GM12878 (cell line): ENCODE measurements around the gene POMT2. TPM values are rescaled to one million over a fixed set of nuclear protein-coding genes. Genes with fewer than 3 reads are reported as not detected.

Experiments
- ATAC-seq: fragments of 200-7000 bp; cut with Tn5 transposase; 3 replicates; pipeline ENCODE4 v1.9.1; 2020; ENCODE audit warnings: mild to moderate bottlenecking, moderate library complexity
- BruUV-seq: library from RNA; stranded (reverse); fragments of 400-500 nt; replicated peaks from 2 replicates; lab custom pipeline; 2021; lab: Mats Ljungman, UMichigan
- CTCF ChIA-PET: fragments of 300-600 bp; sonication (Branson Sonifier 250); formaldehyde crosslinking; extraction: SDS; loops from one replicate; lab custom pipeline; 2021; ENCODE audit warnings: inconsistent platforms; lab: Yijun Ruan, JAX
- POLR2A ChIA-PET: fragments of 350-600 bp; formaldehyde crosslinking; extraction: SDS; loops from one replicate; lab custom pipeline; 2021; ENCODE audit warnings: inconsistent platforms; lab: Charles Lee
- RAD21 ChIA-PET: fragments of 300-600 bp; sonication (Branson Sonifier 250); formaldehyde crosslinking; loops from one replicate; lab custom pipeline; 2023; ENCODE audit warnings: antibody characterized with exemption; ENCODE audit not compliant: unreplicated experiment; lab: Charles Lee
- SMC1A ChIA-PET: fragments of 300-600 bp; sonication (Branson Sonifier 250); formaldehyde crosslinking; loops from one replicate; lab custom pipeline; 2023; ENCODE audit not compliant: unreplicated experiment, uncharacterized antibody; lab: Charles Lee
- DNase-seq: peaks from one replicate; pipeline ENCODE4 v3.0.0-alpha.2; 2011; ENCODE audit warnings: low read depth, low spot score
- FAIRE-seq: peaks from 3 replicates; lab custom pipeline; 2011; peaks lifted over from hg19 to GRCh38; lab: Jason Lieb, UNC
- H2AFZ ChIP-seq: 2 replicates; pipeline ENCODE4 v1.6.0; 2011; ENCODE audit warnings: low read depth, low read length, control low read depth; ENCODE audit not compliant: control insufficient read depth
- H3K27ac ChIP-seq: 2 replicates; pipeline ENCODE4 v1.5.1; 2011; ENCODE audit warnings: control low read depth; ENCODE audit not compliant: control insufficient read depth, insufficient read depth
- H3K27me3 ChIP-seq, 2 experiments: replicated peaks in 1 of 2; 2 replicates each; pipeline versions ENCODE4 v1.6.0 to v1.6.1; 2011; ENCODE audit warnings: low read length in 1 of 2; ENCODE audit not compliant: control insufficient read depth in 2 of 2, insufficient read depth in 2 of 2
- H3K36me3 ChIP-seq, 2 experiments: 2 replicates each; pipeline ENCODE4 v1.5.1; 2011; ENCODE audit warnings: low read length in 1 of 2; ENCODE audit not compliant: control insufficient read depth in 2 of 2, insufficient read depth in 2 of 2
- H3K4me1 ChIP-seq: 2 replicates; pipeline ENCODE4 v1.6.1; 2011; ENCODE audit warnings: mild to moderate bottlenecking, low read length, moderate library complexity, mixed read lengths; ENCODE audit not compliant: control insufficient read depth, insufficient read depth
- H3K4me2 ChIP-seq: 2 replicates; pipeline ENCODE4 v1.6.0; 2011; ENCODE audit warnings: control low read depth; ENCODE audit not compliant: control insufficient read depth, insufficient read depth
- H3K4me3 ChIP-seq: fragments of 200-600 bp; sonication (generic); 2 replicates; pipeline ENCODE4 v1.5.1; 2016
- H3K79me2 ChIP-seq: 2 replicates; pipeline ENCODE4 v1.6.0; 2011; ENCODE audit warnings: low read length; ENCODE audit not compliant: control insufficient read depth, insufficient read depth
- H3K9ac ChIP-seq: 2 replicates; pipeline ENCODE4 v1.8.0; 2011; ENCODE audit warnings: low read length, control low read depth, mixed read lengths; ENCODE audit not compliant: control insufficient read depth, insufficient read depth
- H3K9me3 ChIP-seq: replicated peaks from 3 replicates; pipeline ENCODE4 v1.5.1; 2011; ENCODE audit warnings: mild to moderate bottlenecking, low read length; ENCODE audit not compliant: control insufficient read depth, insufficient read depth
- H4K20me1 ChIP-seq: 2 replicates; pipeline ENCODE4 v1.6.0; 2011; ENCODE audit not compliant: control insufficient read depth, insufficient read depth
- BRCA1 ChIP-seq: IDR thresholded peaks from 2 replicates; pipeline ENCODE4 v1.6.1; 2011; ENCODE audit warnings: low read depth, low read length, improper control_type of control experiment
- CBFB ChIP-seq: IDR thresholded peaks from 2 replicates; pipeline ENCODE4 v1.6.1; 2016; ENCODE audit warnings: antibody characterized with exemption, low read depth
- CREM ChIP-seq: IDR thresholded peaks from 2 replicates; pipeline ENCODE4 v1.6.1; 2014; ENCODE audit warnings: antibody characterized with exemption, low read depth
- ETV6 ChIP-seq, 2 experiments: fragments of 450-650 bp in 1 of 2; IDR thresholded peaks in 1 of 2; conservative IDR thresholded peaks in 1 of 2; 2 replicates each; pipeline ENCODE4 v1.6.1; 2014; ENCODE audit warnings: antibody characterized with exemption in 1 of 2, borderline replicate concordance in 1 of 2, low read depth in 1 of 2, mild to moderate bottlenecking in 1 of 2, moderate library complexity in 1 of 2
- EZH2 ChIP-seq: IDR thresholded peaks from 2 replicates; pipeline ENCODE4 v1.6.1; 2012; ENCODE audit warnings: low read depth, mild to moderate bottlenecking, control low read depth, inconsistent platforms, low read length, borderline replicate concordance; ENCODE audit not compliant: control insufficient read depth
- MTA3 ChIP-seq: IDR thresholded peaks from 2 replicates; pipeline ENCODE4 v1.6.1; 2012; ENCODE audit warnings: low read length, inconsistent platforms, borderline replicate concordance
- PML ChIP-seq: IDR thresholded peaks from 2 replicates; pipeline ENCODE4 v1.6.1; 2012; ENCODE audit warnings: low read length, inconsistent platforms
- POLR2AphosphoS5 ChIP-seq: IDR thresholded peaks from 2 replicates; pipeline ENCODE4 v1.6.1; 2011; ENCODE audit warnings: mild to moderate bottlenecking, low read length, inconsistent platforms
- RB1 ChIP-seq: fragments of 450-650 bp; formaldehyde crosslinking; IDR thresholded peaks from 2 replicates; pipeline ENCODE4 v1.6.1; 2017; ENCODE audit warnings: mild to moderate bottlenecking, borderline replicate concordance
- REST ChIP-seq: IDR thresholded peaks from 2 replicates; pipeline ENCODE4 v1.6.1; 2012; ENCODE audit warnings: mild to moderate bottlenecking, low read depth, low read length
- RFX5 ChIP-seq: IDR thresholded peaks from 2 replicates; pipeline ENCODE4 v1.6.1; 2011; ENCODE audit warnings: low read depth, low read length, improper control_type of control experiment
- SIN3A ChIP-seq: IDR thresholded peaks from 2 replicates; pipeline ENCODE4 v1.6.1; 2012; ENCODE audit warnings: low read depth, low read length, improper control_type of control experiment
- TARDBP ChIP-seq: IDR thresholded peaks from 2 replicates; pipeline ENCODE4 v1.6.1; 2016; ENCODE audit warnings: borderline replicate concordance
- ZBTB33 ChIP-seq: fragments of 450-650 bp; IDR thresholded peaks from 2 replicates; pipeline ENCODE4 v1.6.1; 2017; ENCODE audit warnings: mild to moderate bottlenecking
- ZNF274 ChIP-seq: IDR thresholded peaks from one replicate; pipeline ENCODE4 v1.8.0; 2011; ENCODE audit not compliant: insufficient read length, insufficient read depth
- ZNF622 ChIP-seq: fragments of 450-650 bp; IDR thresholded peaks from 2 replicates; pipeline ENCODE4 v1.6.1; 2017; ENCODE audit warnings: mild to moderate bottlenecking, inconsistent platforms
- WGBS: methylation state at CpG from one replicate; pipeline ENCODE4 v1.1.6; 2016; ENCODE audit warnings: low lambda C conversion rate; ENCODE audit not compliant: insufficient replicate concordance, insufficient coverage; ENCODE audit errors: missing lambda C conversion rate; 5-methylcytosine and 5-hydroxymethylcytosine counted together
- in situ Hi-C: fragments of 300-500 bp; cut with MboI; formaldehyde crosslinking; loops from 9 replicates; pipeline ENCODE4 v1.14.3; 2018; ENCODE audit warnings: mixed read lengths
- intact Hi-C: fragments of 100-400 bp; cut with micrococcal nuclease; formaldehyde crosslinking; loops from one replicate; pipeline ENCODE4 v1.14.2; 2022; ENCODE audit not compliant: unreplicated experiment
- polyA plus RNA-seq, 11 experiments: library from polyadenylated mRNA; depleted of rRNA in 4 of 11; unstranded in 6 of 11; stranded (reverse) in 5 of 11; fragments of >200 nt; fragmentation: Nextera tagmentation in 4 of 11; fragmentation: Illumina TruSeq in 1 of 11; extraction: Ambion mirVana in 4 of 11; extraction: Trizol in 1 of 11; gene quantifications; 1 replicate in 1 of 11; 2 replicates in 10 of 11; pipeline versions ENCODE4 v1.2.1 to v1.2.3, GENCODE V29; 2011 to 2016; ENCODE audit warnings: inconsistent platforms in 2 of 11, missing spikeins in 2 of 11, low read depth in 1 of 11
- total RNA-seq, 4 experiments: library from RNA; depleted of rRNA in 3 of 4; stranded (reverse); fragments of >200 nt in 3 of 4; fragmentation: Illumina TruSeq in 1 of 4; extraction: Trizol in 1 of 4; gene quantifications; 2 replicates each; pipeline versions ENCODE4 v1.2.1 to v1.2.3, GENCODE V29; 2013 to 2021

The POMT2 gene
- total and polyA plus RNA-seq, 10 of the 15 experiments (the other 5 are each of a cell fraction or from before 2014, with no cell fraction given), result 0.23 to 13.9 (median 6.5) TPM

- no peak for TF ChIP-seq TARDBP
- no peak for TF ChIP-seq CBFB
- TF ChIP-seq CREM, result no peak
- TF ChIP-seq PML, result no peak
- TF ChIP-seq MTA3, result no peak
- no peak for TF ChIP-seq POLR2AphosphoS5
- no peak for TF ChIP-seq RB1
- TF ChIP-seq, all 136 proteins: peak for 0
Measured at GRCh38 chr14:77322250-77322902, 1.7 kb upstream of the POMT2 start (continued).

GRCh38 chr14:77319422-77319821 is 1.3 kb downstream of the POMT2 start:
- Histone ChIP-seq H3K27ac (no peak overlapping the region), H3K9ac (no peak overlapping the region), H4K20me1 (no peaks in the 10 kb centered on the region), H3K9me3 (no peaks in the 10 kb centered on the region), H2AFZ (no peak overlapping the region), H3K79me2 (peaks cover 5% of the 10 kb centered on the region; the same call in 1 of the 2 replicates), H3K27me3 (no peaks in the 10 kb centered on the region), H3K4me3 (no peak overlapping the region), H3K36me3 (no peaks in the 10 kb centered on the region; a peak in 1 of 4 replicates), H3K4me1 (peaks cover 4% of the 10 kb centered on the region; the same call in 1 of the 2 replicates), H3K4me2 (peak overlapping the region; percentile 93)
- FAIRE-seq, result no peak
- no peak for ATAC-seq
- no peak for TF ChIP-seq ZNF274
- no peak for TF ChIP-seq ZBTB33
- TF ChIP-seq ZNF622, result no peak
- no peak for TF ChIP-seq BRCA1
- no peak for TF ChIP-seq RFX5
- TF ChIP-seq SIN3A, result no peak
- TF ChIP-seq EZH2, result no peak
- TF ChIP-seq REST, result no peak
- TF ChIP-seq ETV6 (conservative IDR thresholded peaks at IDR 0.05 in 1 of 2, IDR thresholded peaks at IDR 0.05 in 1 of 2; ENCODE audit: borderline replicate concordance in 1 of 2, low read depth in 1 of 2), result no peak
- WGBS, result 72% methylated on average over 5 of the region's 5 CpGs
- ChIA-PET RAD21 (interaction anchor here (0.7 to 1.0 kb wide), 2 partner anchors 140 to 222 kb away, joined by 3 read pairs; no protein-coding TSS in a partner anchor), SMC1A (interaction anchor here (0.7 to 1.4 kb wide), 6 partner anchors 16 to 235 kb away, joined by 3 to 4 read pairs (median 3); partner anchors contain the start of genes SAMD15 and TMED8), POLR2A (no interaction called here), CTCF (interaction anchor here (1.0 to 1.6 kb wide), 5 partner anchors 10 to 220 kb away, joined by 3 to 4 read pairs (median 3); no protein-coding TSS in a partner anchor)
- intact Hi-C loops, result loop anchor here (5.0 kb wide), 1 partner anchor 447 kb away; no protein-coding TSS in a partner anchor
- BruUV-seq, result no TSS peak
- in situ Hi-C loops, result loop anchor here (5.0 kb wide), 2 partner anchors 167 to 452 kb away; no protein-coding TSS in a partner anchor
- DNase-seq, result no peak
